ENCODE data around the gene CUEDC1.

CUEDC1 gene

DNA sequence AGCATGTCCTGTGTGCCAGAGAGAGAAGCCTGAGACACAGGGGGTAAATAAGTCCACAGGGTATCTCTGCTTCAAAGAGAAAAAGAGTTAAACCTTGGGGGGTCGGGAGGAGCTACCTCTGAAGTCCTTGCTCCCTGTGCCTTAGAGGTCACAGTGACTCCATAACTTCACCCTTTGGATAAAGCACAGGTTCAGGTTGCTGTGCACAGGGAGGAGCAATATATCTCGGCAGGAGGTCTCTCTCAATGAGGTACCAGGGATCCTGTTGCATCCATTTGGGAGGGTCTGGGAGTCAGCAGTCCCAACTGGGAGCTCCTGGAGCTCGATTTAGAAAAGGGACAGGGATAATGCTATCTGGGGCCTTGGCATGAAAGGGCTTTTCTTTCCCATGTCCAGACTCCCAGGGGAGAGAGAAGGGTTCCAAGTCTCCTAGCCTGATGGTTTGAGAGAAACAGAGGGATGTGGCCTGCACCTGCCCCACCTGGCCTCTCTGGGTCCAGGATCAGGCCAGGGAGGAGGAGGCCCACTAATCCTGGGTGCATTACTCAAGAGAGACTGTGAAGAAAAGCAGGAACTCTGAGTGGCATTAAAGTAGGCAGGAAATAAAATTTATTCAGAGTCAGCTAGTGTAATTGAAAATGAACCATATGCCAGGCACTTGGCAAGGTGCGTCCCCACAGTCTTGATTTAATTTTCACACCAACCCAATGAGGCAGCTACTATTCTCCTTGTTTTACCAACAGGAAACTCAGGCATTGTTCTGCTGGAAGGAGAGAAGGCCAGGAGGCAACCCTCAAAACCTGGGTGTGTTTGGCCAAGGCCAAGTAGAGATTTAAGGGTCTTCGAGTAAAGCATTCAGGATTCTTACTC, 40.7 kb downstream of the CUEDC1 start:
- no peak for DNase-seq

DNA sequence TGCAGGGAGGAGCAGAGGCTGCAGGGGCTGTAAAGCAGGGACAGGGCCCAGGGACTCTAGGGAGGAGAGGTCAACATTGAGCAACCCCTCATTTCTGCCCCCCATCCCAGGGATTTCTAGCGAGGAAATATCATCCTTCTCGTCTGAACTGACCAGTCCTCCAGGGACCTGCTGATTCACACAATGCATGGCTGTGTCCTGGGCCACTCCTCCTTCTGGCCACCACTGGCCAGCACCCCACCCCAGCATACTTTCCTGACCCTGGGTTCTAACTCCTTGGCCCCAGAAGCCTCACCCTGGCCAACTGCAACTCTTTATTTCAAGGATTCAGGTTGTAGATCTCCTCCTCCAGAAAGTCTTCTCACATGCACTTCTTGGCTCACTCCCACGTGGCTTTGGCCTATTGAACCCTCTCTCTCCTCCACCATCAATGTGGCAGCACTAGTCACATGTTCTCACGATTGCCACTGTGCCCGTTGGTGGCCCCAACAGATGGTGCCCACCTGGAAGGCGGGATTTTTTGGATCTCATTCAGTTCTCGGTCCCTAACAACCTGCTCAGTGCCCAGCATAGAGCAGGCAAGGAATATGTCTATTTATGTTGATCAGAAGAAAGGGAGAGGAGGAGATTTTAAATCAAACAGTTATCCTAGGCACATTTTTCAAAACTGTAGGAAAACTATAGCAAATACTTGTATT, 41.5 kb downstream of the CUEDC1 start:
- no peak for DNase-seq

DNA sequence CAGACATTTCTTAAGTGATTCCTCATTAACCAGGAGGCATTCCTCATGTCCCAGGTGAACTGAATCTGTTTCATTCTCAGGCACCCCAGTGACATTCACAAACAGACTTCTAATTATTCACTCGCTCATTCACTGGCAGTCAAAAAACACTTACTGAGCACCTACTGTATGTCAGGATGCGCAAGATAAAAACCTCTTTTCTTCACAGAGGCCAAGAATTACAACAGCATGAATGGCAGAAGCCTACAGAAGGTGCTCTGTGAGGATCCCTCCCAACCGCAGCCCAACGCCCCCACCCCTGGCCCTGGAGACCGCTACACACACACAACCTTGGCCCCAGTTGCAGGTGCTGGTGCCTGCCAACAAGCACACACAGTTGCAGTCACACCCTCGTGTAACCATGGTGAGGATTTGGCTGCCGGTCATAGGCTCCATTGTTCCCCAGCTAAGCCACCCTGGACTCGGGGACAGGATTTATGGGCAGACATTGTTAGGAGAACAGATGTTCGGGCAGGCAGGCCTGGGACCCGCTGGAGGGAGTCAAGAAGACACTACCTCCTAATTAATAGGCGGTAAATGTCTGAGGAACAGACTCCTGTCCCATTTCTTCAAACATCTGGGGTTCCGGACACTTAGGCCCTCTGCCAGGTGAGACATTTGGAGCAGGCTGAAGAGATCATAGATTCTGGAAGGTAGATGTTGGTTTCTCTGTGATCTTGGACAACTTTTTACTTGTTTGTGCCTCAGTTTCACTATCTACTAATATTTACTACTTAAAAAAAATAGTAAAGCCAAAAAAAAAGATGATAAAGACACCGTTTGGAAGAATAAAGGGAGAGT, 43.2 kb downstream of the CUEDC1 start:
- DNase-seq = no peak

DNA sequence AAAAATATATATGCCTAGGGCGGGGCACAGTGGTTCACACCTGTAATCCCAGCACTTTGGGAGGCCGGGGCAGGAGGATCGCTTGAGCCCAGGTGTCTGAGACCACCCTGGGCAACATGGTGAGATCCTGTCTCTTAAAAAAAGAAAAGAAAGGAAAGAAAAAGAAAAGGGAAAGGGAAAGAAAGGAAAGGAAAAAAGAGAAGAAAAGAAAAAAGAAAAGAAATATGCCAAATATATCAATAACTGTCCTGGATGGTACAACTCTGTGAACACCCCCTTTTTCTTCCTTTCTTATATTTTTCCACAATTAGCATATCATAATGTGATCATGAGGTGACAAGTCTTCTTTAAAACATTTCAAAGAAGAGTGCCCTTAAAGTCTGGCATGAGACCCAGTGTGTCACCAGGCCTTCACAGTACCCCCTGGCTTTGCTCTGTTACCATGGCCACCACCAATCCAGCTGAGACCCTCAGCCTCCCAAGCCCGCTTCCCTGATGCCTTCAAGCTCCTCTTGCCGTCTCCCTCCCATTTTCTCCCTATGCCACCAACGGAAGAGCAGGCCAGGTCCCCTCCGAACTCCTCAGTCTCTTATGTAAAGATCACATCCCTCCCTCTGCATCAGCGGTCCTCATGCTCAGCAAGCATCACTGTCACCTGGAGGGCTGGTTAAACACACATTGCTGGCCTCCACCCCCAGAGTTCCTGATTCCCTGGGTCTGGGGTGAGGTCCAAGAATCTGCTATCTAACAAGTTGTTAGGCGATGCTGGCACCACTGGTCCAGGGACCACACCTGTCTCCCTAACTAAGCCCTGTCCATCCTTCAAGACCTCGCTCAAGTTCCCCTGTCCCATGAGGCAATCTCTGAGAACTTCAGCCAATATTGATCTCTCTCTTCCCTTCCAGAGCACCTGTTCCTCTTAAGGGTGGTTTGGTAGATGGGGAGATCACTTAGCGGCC, 44.5 kb downstream of the CUEDC1 start:
- no peak for DNase-seq

DNA sequence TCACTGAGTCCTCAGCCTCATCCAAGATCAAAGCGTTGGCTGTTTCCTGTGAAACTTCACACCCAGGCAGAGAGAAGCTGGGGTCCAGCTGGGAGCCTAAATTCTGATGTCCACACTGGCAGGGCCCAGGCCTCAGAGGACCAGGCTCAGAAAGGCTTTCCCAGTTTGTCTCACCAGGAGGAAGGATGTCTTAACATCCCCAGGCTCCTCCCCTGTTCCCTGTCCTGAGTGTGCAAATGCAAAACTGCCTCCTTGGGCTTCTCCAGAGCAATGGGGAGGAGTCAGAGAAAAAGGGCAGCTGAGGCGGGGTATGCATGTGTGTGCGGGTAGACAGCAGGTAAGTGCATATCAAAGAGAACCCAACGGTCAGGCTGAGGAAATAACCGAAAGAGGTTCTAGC, 45.7 kb downstream of the CUEDC1 start:
- DNase-seq = no peak

DNA sequence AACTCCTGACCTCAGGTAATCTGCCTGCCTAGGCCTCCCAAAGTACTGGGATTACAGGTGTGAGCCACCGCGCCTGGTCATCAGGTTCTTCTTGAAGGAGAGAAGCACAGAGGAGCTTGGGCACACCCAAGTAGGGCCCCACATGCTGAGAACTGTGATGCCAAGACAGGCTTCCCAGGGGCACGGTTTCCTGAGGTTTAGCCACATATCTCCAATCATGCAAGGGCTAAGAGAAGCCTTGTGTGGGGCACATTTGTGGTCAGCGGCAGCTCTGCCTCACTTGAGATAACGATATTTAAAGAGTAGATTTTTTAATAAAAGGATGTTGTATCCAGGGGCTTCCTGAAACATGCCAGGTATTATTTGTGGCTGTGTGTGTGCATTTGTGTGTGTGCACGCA, 46.9 kb downstream of the CUEDC1 start:
- DNase-seq = no peak

DNA sequence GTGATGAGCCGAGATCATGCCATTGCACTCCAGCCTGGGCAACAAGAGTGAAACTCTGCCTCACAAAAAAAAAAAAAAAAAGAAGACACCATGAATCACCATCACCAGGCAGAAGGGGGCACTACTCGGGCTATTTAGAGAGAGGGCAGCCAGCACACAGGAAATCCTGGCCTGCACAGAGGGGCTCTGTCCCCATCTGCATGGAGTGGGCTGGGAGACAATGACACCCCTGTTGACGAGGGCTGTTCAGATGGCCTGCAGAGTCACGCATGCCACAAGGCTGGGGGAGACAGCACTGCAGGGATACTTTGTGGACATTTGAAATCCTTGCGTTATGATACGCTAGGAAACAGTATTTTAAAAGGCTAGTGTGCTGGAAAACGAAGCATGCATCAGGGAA, 48.3 kb downstream of the CUEDC1 start:
- no peak for DNase-seq

DNA sequence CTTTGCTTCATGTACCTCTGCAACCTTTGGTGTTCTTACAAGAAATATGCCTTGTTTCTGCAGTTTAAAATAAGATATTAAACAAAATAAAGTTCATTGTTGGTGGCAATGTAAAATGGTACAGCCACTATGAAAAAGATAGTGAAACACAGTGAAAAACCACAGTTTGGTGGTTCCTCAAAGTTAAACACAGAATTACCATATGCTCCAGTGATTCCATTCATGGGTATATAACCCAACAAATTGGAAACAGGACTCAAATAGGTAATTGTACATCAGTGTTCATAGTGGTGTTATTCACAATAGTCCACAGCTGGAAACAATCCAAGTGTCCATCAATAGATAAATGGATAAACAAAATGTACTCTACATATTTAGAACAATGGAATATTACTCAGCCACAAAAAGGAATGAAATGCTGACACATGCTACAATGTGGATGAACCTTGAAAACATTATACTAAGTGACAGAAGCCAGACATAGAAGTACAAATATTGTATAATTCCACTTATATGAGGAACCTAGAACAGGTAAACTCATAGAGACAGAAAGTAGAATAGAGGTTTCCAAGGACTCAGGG, 49.2 kb downstream of the CUEDC1 start:
- DNase-seq = no peak

DNA sequence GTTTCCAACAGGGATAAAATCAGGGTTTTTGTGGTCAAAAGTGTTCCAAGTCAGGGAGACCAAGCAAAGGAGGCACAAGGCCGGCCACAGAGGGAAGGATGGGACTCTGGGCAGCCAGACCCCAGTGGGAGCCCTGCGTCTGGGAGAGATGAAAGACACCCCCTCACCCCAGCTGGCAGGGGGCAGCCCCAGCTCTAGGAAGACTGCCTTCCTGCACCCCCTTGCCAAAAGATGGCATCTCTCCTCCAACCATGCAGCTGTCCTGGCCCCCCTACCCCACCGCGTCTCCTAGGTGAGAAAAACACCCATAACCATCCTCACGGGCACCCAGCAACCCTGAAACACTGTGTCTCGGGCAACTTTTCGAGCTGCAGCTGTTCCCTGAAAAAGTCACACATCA, 51.3 kb downstream of the CUEDC1 start:
- DNase-seq = no peak

DNA sequence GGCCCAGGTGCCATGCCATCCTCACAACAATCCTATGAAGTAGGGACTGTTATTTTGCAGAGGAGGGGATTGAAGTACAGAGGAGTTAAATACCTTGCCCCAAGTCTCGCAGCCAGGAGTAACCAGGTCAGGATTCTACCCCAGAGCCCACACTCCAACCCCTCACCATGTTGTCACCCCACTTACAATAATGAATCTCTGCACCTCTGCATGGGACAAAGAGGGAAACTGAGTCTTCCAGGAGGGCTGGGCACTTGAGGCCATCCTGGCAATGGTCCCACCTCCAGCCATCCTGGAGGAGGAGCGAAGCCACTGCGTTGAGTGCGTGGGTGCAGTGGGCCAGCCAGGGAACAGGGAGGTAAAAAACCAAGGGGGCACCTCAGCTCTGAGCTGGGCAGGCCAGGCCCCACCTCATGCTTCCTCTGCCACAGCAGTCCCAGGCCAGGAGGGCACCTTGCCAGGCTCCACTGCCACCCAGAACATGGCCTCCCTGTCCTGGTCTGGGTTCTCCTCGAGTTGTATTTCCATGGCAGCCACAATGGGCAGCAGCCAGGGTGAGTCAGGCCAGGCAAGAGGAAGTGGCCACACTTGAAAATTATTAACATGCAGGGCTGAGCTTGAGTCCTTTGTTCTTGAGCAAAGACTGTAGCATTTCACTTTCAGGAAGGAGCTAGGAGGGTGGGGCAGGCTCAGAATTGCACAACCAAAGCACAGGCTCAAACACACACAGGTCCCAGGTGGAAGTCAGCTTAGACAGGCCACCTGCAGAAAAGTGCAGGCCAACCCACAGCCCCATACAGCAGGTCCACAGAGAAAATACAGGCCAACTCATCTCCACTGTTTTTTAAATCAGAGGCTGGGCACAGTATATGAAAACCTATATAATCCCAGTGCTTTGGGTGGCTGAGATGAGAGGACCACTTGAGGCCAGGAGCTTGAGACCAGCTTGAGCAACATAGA, 52.1 kb downstream of the CUEDC1 start:
- DNase-seq = no peak

DNA sequence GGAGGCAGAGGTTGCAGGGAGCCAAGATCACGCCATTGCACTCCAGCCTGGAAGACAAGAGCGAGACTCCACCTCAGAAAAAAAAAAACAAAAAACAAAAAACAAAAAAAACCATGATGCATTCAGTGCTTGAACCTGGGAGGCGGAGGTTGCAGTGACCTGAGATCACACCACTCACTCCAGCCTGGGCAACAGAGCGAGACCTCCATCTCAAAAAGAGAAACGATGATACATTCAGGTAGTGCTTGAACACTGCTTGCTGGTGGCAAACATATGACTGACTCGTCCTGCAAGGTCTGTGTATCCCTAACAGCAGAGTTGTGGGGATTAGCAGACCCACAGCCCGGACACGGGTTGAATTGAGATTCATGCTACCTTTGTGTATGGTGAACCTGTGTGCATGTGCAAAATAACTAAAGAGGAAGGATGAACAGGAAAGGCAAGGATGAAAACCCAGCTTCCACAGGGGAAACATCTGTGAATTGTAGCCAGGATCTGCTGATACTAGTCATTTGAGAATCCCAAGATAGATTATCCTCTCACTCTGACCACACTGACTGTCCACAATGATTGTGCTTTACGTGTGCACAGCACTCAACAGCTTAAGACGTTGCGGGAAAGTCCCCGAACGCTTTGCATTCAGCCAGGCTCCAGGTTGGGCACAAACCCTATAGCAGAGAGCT, 53.0 kb downstream of the CUEDC1 start:
- DNase-seq = no peak

DNA sequence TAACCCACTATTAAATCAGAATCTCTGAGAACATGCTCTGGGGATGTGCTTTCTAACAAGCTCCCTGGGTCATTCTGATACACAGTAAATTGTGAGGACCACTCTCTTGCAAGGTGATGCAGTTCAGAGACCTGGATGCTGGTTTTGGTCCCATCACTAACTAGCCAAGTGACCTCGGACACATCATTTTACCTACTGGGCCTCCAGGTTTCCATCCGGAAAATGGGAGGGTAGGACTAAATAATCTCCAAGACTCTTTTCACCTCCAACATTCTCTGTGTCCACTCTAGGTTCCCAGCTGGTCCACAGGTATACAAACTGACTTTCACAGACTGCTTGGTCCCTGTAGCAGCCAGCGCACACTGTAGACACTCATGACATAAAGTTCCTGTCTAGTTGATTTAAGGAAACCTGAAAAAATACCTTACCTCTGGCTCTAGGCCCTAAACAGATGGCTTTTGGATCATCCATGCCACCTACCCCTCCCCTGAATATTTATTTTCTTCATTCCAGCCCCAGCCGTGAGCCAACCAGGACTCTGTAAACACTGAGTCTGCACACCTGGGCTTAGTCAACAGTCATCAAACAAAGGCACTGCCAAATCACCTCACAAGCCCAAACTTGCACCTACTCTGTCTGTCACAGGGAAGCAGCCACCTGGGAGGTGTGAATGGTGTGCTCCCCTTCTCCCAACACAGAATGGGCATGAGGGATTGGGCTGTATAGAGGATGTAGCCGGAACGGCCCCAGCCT, 54.0 kb downstream of the CUEDC1 start:
- no peak for DNase-seq

DNA sequence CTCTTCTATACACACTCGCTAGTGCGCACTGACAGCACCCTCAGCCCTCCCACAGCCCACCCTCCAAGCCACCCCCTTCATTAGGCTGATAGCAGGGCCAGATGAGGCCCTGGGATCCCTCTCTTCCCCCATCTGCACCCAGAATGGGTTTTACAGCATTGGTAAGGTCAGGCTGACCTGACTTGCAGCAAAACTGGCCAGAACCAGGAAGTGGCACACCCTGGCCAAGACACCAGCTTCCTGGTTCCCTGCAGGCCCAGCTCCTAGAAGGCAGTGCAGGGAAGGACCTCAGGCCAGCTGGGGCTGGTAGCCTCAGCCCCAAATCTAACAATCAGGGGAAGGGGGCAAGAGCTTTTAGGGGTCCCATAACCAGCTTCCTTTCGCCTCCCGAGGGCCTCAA, 55.4 kb downstream of the CUEDC1 start:
- DNase-seq = no peak

DNA sequence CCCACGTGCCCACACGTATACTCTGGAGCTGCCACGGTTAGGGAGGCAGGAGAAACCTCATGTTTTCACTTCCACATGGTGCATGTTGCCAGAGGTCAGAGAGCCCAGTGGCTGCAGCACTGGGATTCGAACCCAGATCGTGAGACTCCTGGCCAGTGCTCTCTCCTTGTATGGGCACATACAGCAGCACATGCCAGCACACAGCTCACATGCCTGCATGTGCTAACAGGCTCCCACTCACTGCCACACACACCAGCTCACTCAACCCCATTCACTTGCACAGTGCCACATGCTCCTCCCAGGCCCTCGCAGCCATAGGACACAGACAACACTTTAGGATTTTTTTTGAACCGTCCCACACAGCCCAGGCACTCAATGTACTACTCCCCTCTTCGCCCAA, 55.8 kb downstream of the CUEDC1 start:
- no peak for DNase-seq

DNA sequence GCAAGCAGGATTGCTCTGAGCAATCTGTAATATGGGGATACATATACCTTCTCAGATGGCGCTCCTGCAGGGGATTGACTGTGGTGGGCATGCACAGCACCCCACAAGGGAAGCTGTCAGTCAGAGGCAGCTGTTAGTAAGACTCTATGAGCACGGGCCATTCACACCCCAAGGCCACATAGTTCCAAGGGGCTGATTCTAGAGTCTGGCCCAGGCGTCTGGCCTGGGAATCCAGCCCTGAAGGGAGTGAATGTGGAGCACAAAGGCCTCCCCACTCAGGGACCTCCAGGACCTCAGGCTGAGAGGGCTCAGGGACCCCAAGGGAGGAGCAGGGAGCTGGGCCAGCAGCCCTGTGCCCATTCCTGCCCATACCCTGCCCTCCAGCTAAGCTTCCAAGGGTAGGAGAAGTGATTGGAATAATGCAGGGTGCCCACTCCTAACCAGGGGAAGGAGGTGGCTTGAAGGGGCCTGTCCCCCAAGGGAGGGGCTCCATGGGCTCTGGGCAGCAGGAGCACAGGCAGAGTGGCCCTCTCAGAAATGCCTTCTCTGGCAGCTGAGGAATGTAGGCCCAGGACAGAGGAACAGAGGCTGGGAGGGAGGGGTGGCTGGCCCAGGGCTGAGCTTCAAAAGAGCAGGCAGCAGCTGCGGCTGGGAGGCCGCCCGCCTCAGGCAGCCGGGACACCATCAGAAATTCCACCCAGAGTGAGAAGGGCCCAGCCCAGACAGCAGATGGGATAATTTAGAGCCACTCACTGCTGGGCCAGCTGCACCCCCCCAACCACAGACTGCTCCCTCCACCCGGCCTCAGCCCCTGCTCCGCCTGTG, 56.5 kb downstream of the CUEDC1 start:
- DNase-seq = no peak

DNA sequence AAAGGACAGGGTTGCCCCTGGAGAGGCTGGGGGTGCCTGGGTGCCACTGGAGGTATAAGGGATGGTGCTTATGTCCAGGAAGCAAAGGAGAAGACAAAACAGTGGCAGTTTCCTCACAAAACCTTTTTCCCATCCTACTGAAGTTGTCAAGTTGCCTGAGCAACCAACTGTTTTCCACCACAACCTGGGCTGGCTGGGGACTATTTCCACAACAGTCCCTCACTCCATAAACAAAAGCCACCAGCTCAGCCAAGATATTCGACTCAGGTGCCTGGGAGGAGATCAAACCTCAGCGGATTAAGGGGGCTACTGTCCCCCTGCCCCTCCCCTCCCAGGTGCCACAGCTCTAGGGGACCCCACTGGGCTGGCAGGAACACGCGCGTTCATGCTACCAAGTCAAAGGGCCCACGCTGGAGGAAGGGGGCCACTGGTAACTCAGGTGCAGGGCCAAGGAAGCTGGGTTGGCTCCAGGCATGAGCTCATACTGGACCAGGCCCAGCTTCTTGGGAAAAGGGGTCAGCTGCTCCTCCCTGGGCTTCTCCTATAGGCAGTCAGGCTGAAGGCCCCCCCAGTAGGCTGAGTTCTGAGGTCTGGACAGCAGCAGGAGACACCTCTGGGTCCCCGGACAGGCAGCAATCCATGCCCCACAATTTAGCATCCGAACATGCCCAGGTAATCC, 59.7 kb downstream of the CUEDC1 start:
- no peak for DNase-seq

DNA sequence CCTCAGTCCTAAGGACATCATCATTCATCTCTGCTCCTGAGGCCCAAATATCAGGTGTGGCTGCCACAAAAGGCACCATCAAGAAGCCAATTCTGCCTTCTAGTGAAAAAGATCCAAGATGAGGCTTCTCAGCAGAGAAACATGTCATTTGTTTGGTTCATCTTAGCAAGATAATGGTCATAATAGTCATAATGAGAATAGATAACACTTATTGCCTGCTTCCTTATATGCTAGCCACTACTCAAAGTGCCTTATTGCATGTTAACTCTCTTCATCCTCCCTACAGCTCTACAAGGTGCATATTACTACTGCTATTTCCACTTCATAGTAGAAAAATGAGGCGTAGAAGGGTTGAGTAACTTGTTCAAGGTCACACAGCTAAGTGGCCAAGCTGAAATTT, 60.4 kb downstream of the CUEDC1 start:
- no peak for DNase-seq
